HFFc6 (cell line): ENCODE results near the gene PCSK7. TPM values are rescaled to one million over a fixed set of nuclear protein-coding genes. Genes with fewer than 3 reads are reported as not detected.
"Not testable (repeated sequence)": the region's sequence is repeated elsewhere in the genome, so short reads cannot be mapped to it uniquely, and the experiment has no call there.

ENCODE experiments used
- DNase-seq: peaks from one replicate; pipeline ENCODE4 v3.0.0-alpha.2; 2018
- H3K27ac Mint-ChIP-seq: 2 replicates; pipeline ENCODE4 v1.8.0; 2020; ENCODE audit warnings: mild to moderate bottlenecking, mixed read lengths
- H3K27me3 Mint-ChIP-seq: 2 replicates; pipeline ENCODE4 v1.8.0; 2021; ENCODE audit warnings: mild to moderate bottlenecking, moderate library complexity, mixed read lengths; ENCODE audit not compliant: insufficient read depth
- H3K36me3 Mint-ChIP-seq: 2 replicates; pipeline ENCODE4 v1.8.0; 2021; ENCODE audit warnings: low read depth, mixed read lengths
- H3K4me1 Mint-ChIP-seq: 2 replicates; pipeline ENCODE4 v1.8.0; 2020; ENCODE audit warnings: low read depth, mixed read lengths
- H3K4me3 Mint-ChIP-seq: 2 replicates; pipeline ENCODE4 v1.8.0; 2020; ENCODE audit warnings: mild to moderate bottlenecking, moderate library complexity, mixed read lengths
- H3K9me3 Mint-ChIP-seq: 2 replicates; pipeline ENCODE4 v1.8.0; 2020; ENCODE audit warnings: mild to moderate bottlenecking, mixed read lengths
- CTCF ChIP-seq: fragments of 200-600 bp; sonication (generic); IDR thresholded peaks from 2 replicates; pipeline ENCODE4 v1.5.0; 2021; ENCODE audit warnings: antibody characterized with exemption, mild to moderate bottlenecking
- total RNA-seq, 6 experiments: library from RNA; stranded (reverse); fragmentation: NEBNext Ultra II Directional; extraction: Animal tissue kit (Norgen Biotek cat#: 25700); gene quantifications; 2 replicates in 1 of 6; 3 replicates in 5 of 6; pipeline ENCODE4 v1.2.3, GENCODE V29; 2021

Gene PCSK7
- total RNA-seq, 6 experiments from 2014 or later: 64.1 to 73.6 (median 68.0) TPM

- Mint-ChIP-seq H3K27me3 (peaks cover 17% of the 10 kb centered on the region), H3K4me1 (peaks cover 25% of the 10 kb centered on the region), H3K36me3 (peaks cover 25% of the 10 kb centered on the region)
- peak; percentile 26; the same call in 1 of the 2 replicates for TF ChIP-seq CTCF
- H3K4me3 Mint-ChIP-seq, H3K27ac Mint-ChIP-seq, DNase-seq, H3K9me3 Mint-ChIP-seq: not testable (repeated sequence)
Observed at GRCh38 chr11:117208710-117209109, 23.2 kb downstream of the PCSK7 start.

- not testable (repeated sequence) for H3K9me3 Mint-ChIP-seq, H3K27ac Mint-ChIP-seq
- peaks cover 22% of the 10 kb centered on the region for H3K36me3 Mint-ChIP-seq
Observed at GRCh38 chr11:117207481-117207880, 24.4 kb downstream of the PCSK7 start.

GRCh38 chr11:117206859-117207258 is 25.0 kb downstream of the PCSK7 start:
- not testable (repeated sequence) for H3K9me3 Mint-ChIP-seq, DNase-seq, H3K4me3 Mint-ChIP-seq, H3K27ac Mint-ChIP-seq
- Mint-ChIP-seq H3K27me3 (peaks cover 15% of the 10 kb centered on the region), H3K36me3 (peaks cover 22% of the 10 kb centered on the region), H3K4me1 (peaks cover 43% of the 10 kb centered on the region)

More at GRCh38 chr11:117207481-117207880, 24.4 kb downstream of the PCSK7 start:
- DNase-seq, H3K4me3 Mint-ChIP-seq: not testable (repeated sequence)
- Mint-ChIP-seq H3K27me3 (peaks cover 15% of the 10 kb centered on the region), H3K4me1 (peaks cover 37% of the 10 kb centered on the region)

GRCh38 chr11:117206111-117206510 is 25.8 kb downstream of the PCSK7 start:
- H3K36me3 Mint-ChIP-seq: peaks cover 25% of the 10 kb centered on the region
- H3K27ac Mint-ChIP-seq: peak overlapping the region; percentile 78
- H3K9me3 Mint-ChIP-seq, DNase-seq, H3K4me3 Mint-ChIP-seq: not testable (repeated sequence)
- H3K27me3 Mint-ChIP-seq: peaks cover 12% of the 10 kb centered on the region
- peaks cover 51% of the 10 kb centered on the region for H3K4me1 Mint-ChIP-seq

- Mint-ChIP-seq H3K27ac (peak overlapping the region; percentile 74), H3K4me1 (peaks cover 59% of the 10 kb centered on the region), H3K9me3 (no peaks in the 10 kb centered on the region), H3K36me3 (peaks cover 32% of the 10 kb centered on the region), H3K4me3 (peak overlapping the region; percentile 30; the same call in 1 of the 2 replicates), H3K27me3 (peaks cover 12% of the 10 kb centered on the region)
- TF ChIP-seq CTCF: no peak
- no peak for DNase-seq
Observed at GRCh38 chr11:117205211-117205818, 26.6 kb downstream of the PCSK7 start.

GRCh38 chr11:117204283-117205080 is 27.4 kb downstream of the PCSK7 start:
- Mint-ChIP-seq H3K9me3 (no peaks in the 10 kb centered on the region), H3K4me3 (peak overlapping the region; percentile 93), H3K27ac (peak overlapping the region; percentile 95), H3K27me3 (peaks cover 10% of the 10 kb centered on the region), H3K36me3 (peaks cover 36% of the 10 kb centered on the region), H3K4me1 (peaks cover 64% of the 10 kb centered on the region)
- no peak for DNase-seq
- peak; percentile 21; the same call in 1 of the 2 replicates for TF ChIP-seq CTCF

GRCh38 chr11:117203069-117203407 is 28.8 kb downstream of the PCSK7 start:
- Mint-ChIP-seq H3K36me3 (peaks cover 37% of the 10 kb centered on the region), H3K4me1 (peaks cover 73% of the 10 kb centered on the region), H3K9me3 (no peaks in the 10 kb centered on the region), H3K4me3 (peak overlapping the region; percentile 93), H3K27me3 (peaks cover 7% of the 10 kb centered on the region), H3K27ac (peak overlapping the region; percentile 95)
- TF ChIP-seq CTCF: no peak
- DNase-seq: no peak
